Activated CD8-positive, alpha-beta T cell treated with anti-CD3 and anti-CD28 coated beads, Interleukin-2, amount 10 ng/mL, durations not matched to agents 7 days and 5 days (primary cell): ENCODE measurements around the gene CFC1. TPM values are rescaled to one million over a fixed set of nuclear protein-coding genes. Genes with fewer than 3 reads are reported as not detected.
A peak's percentile ranks its signal among the peaks of the same experiment; 100 is the strongest.
"Not testable (repeated sequence)": the region's sequence is repeated elsewhere in the genome, so short reads cannot be mapped to it uniquely, and the experiment has no call there.

Experiments used
- ATAC-seq: fragments of 150-1000 bp; cut with Tn5 transposase; one replicate; pipeline ENCODE4 v1.10.0; 2021; ENCODE audit warnings: moderate library complexity
- CTCF ChIA-PET: fragments of 350-600 bp; sonication (Branson Sonifier 250); formaldehyde crosslinking; loops from one replicate; lab custom pipeline; 2021; ENCODE audit warnings: antibody characterized with exemption; lab: Charles Lee
- POLR2A ChIA-PET: fragments of 350-600 bp; sonication (Branson Sonifier 250); formaldehyde crosslinking; loops from one replicate; lab custom pipeline; 2021; ENCODE audit warnings: antibody characterized with exemption; lab: Charles Lee
- DNase-seq: peaks from one replicate; pipeline ENCODE4 v3.0.0-alpha.2; 2020
- H3K27ac Mint-ChIP-seq: one replicate; pipeline ENCODE4 v1.8.0; 2021; ENCODE audit warnings: mild to moderate bottlenecking, mixed read lengths
- H3K27me3 Mint-ChIP-seq: one replicate; pipeline ENCODE4 v1.8.0; 2021; ENCODE audit warnings: low read depth, mixed read lengths
- H3K36me3 Mint-ChIP-seq: one replicate; pipeline ENCODE4 v1.8.0; 2021; ENCODE audit warnings: low read depth, mixed read lengths
- H3K4me1 Mint-ChIP-seq: one replicate; pipeline ENCODE4 v1.8.0; 2021; ENCODE audit warnings: low read depth, mixed read lengths
- H3K4me3 Mint-ChIP-seq: one replicate; pipeline ENCODE4 v1.8.0; 2021; ENCODE audit warnings: mild to moderate bottlenecking, mixed read lengths
- H3K9me3 Mint-ChIP-seq: one replicate; pipeline ENCODE4 v1.8.0; 2022; ENCODE audit warnings: mixed read lengths; ENCODE audit not compliant: insufficient read depth
- total RNA-seq, 2 experiments: library from RNA; stranded (reverse); gene quantifications; one replicate each; pipeline ENCODE4 v1.2.3, GENCODE V29; 2021

Gene CFC1
- total RNA-seq, 2 experiments from 2014 or later = not detected

- H3K36me3 Mint-ChIP-seq, H3K9me3 Mint-ChIP-seq, H3K27ac Mint-ChIP-seq, DNase-seq, POLR2A ChIA-PET, H3K27me3 Mint-ChIP-seq, CTCF ChIA-PET, H3K4me1 Mint-ChIP-seq, ATAC-seq, H3K4me3 Mint-ChIP-seq: not testable (repeated sequence)
Observed at GRCh38 chr2:130597994-130598393, 1.4 kb downstream of the CFC1 start.

- H3K4me1 Mint-ChIP-seq, H3K27ac Mint-ChIP-seq, POLR2A ChIA-PET, H3K9me3 Mint-ChIP-seq, CTCF ChIA-PET, H3K36me3 Mint-ChIP-seq, H3K27me3 Mint-ChIP-seq, DNase-seq, H3K4me3 Mint-ChIP-seq, ATAC-seq: not testable (repeated sequence)
Observed at GRCh38 chr2:130596757-130597156, 2.6 kb downstream of the CFC1 start.

- CTCF ChIA-PET, H3K9me3 Mint-ChIP-seq, ATAC-seq, H3K4me1 Mint-ChIP-seq, H3K27me3 Mint-ChIP-seq, H3K4me3 Mint-ChIP-seq, POLR2A ChIA-PET, H3K27ac Mint-ChIP-seq, DNase-seq, H3K36me3 Mint-ChIP-seq: not testable (repeated sequence)
Observed at GRCh38 chr2:130594011-130594410, 5.4 kb downstream of the CFC1 start.

- H3K36me3 Mint-ChIP-seq, H3K27me3 Mint-ChIP-seq, ATAC-seq, H3K4me3 Mint-ChIP-seq, DNase-seq, H3K4me1 Mint-ChIP-seq, H3K9me3 Mint-ChIP-seq, CTCF ChIA-PET, POLR2A ChIA-PET, H3K27ac Mint-ChIP-seq: not testable (repeated sequence)
Observed at GRCh38 chr2:130592791-130593414, 6.5 kb downstream of the CFC1 start.

- H3K27ac Mint-ChIP-seq, H3K9me3 Mint-ChIP-seq, ATAC-seq, H3K27me3 Mint-ChIP-seq, CTCF ChIA-PET, H3K36me3 Mint-ChIP-seq, POLR2A ChIA-PET, H3K4me1 Mint-ChIP-seq, DNase-seq, H3K4me3 Mint-ChIP-seq: not testable (repeated sequence)
Observed at GRCh38 chr2:130590842-130591359, 8.5 kb downstream of the CFC1 start.

GRCh38 chr2:130590170-130590841 lies 9.1 kb downstream of the CFC1 start:
- H3K27me3 Mint-ChIP-seq, H3K4me3 Mint-ChIP-seq, H3K9me3 Mint-ChIP-seq, POLR2A ChIA-PET, H3K27ac Mint-ChIP-seq, ATAC-seq, DNase-seq, H3K4me1 Mint-ChIP-seq, H3K36me3 Mint-ChIP-seq, CTCF ChIA-PET: not testable (repeated sequence)

GRCh38 chr2:130588688-130589458 lies 10.5 kb downstream of the CFC1 start:
- H3K27ac Mint-ChIP-seq, CTCF ChIA-PET, H3K4me3 Mint-ChIP-seq, POLR2A ChIA-PET, H3K9me3 Mint-ChIP-seq, H3K36me3 Mint-ChIP-seq, H3K4me1 Mint-ChIP-seq, H3K27me3 Mint-ChIP-seq: not testable (repeated sequence)
- peak; percentile 49 for ATAC-seq
- peak; percentile 10 for DNase-seq

GRCh38 chr2:130584726-130585125 lies 14.6 kb downstream of the CFC1 start:
- H3K4me3 Mint-ChIP-seq, CTCF ChIA-PET, ATAC-seq, H3K36me3 Mint-ChIP-seq, H3K4me1 Mint-ChIP-seq, H3K27me3 Mint-ChIP-seq, H3K27ac Mint-ChIP-seq, DNase-seq, POLR2A ChIA-PET, H3K9me3 Mint-ChIP-seq: not testable (repeated sequence)

- H3K4me1 Mint-ChIP-seq, H3K36me3 Mint-ChIP-seq, H3K4me3 Mint-ChIP-seq, POLR2A ChIA-PET, ATAC-seq, H3K9me3 Mint-ChIP-seq, H3K27ac Mint-ChIP-seq, H3K27me3 Mint-ChIP-seq, CTCF ChIA-PET, DNase-seq: not testable (repeated sequence)
Observed at GRCh38 chr2:130583582-130583981, 15.8 kb downstream of the CFC1 start.

- DNase-seq, POLR2A ChIA-PET, H3K9me3 Mint-ChIP-seq, ATAC-seq, CTCF ChIA-PET, H3K27ac Mint-ChIP-seq, H3K4me1 Mint-ChIP-seq, H3K36me3 Mint-ChIP-seq, H3K27me3 Mint-ChIP-seq, H3K4me3 Mint-ChIP-seq: not testable (repeated sequence)
Observed at GRCh38 chr2:130582970-130583369, 16.4 kb downstream of the CFC1 start.

GRCh38 chr2:130581491-130581890 lies 17.9 kb downstream of the CFC1 start:
- ATAC-seq, POLR2A ChIA-PET, H3K4me3 Mint-ChIP-seq, H3K27me3 Mint-ChIP-seq, H3K9me3 Mint-ChIP-seq, CTCF ChIA-PET, H3K4me1 Mint-ChIP-seq, H3K36me3 Mint-ChIP-seq, H3K27ac Mint-ChIP-seq: not testable (repeated sequence)
- peak; percentile 17 for DNase-seq

GRCh38 chr2:130579121-130579520 lies 20.3 kb downstream of the CFC1 start:
- H3K4me3 Mint-ChIP-seq, POLR2A ChIA-PET, DNase-seq, H3K9me3 Mint-ChIP-seq, H3K36me3 Mint-ChIP-seq, CTCF ChIA-PET, H3K4me1 Mint-ChIP-seq, H3K27ac Mint-ChIP-seq, ATAC-seq, H3K27me3 Mint-ChIP-seq: not testable (repeated sequence)
